ENCODE measurements around the gene REEP2. TPM values are rescaled to one million over a fixed set of nuclear protein-coding genes. Genes with fewer than 3 reads are reported as not detected.
"Not testable (repeated sequence)": the region's sequence is repeated elsewhere in the genome, so short reads cannot be mapped to it uniquely, and the experiment has no call there.

Gene REEP2
- polyA plus RNA-seq, 1 of the 3 experiments (the other 2 are of a cell fraction), result 31.2 TPM

DNA sequence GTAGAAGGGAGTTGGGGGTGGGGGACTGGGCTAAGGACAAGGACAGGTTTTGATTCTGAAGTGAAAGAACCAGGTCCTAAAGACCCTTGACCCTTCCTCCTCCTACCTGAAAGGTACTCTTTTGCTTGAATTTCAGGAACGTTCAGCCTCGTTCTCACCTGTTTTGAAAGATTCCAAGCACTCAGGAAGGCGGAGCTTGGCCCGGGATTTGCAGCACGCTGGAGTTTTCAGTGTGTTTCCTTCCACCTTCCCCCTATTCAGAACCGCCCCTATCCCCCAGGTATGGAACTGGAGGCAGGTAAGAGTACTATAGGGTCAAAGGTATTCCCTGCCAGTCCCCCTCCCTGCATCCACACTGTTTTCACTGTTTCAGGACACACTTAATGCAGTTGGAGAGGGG lies 33.5 kb downstream of the REEP2 start (continued):
- TF ChIP-seq RAD21 (IDR thresholded peaks at IDR 0.05; ENCODE audit: low read length), result no peak
- TF ChIP-seq TEAD4 (IDR thresholded peaks at IDR 0.05; ENCODE audit: borderline replicate concordance, insufficient read depth), result no peak
- TF ChIP-seq RXRA (IDR thresholded peaks at IDR 0.05; ENCODE audit: borderline replicate concordance, low read depth), result no peak
- no peak for TF ChIP-seq FOXJ3 (CRISPR knock-in tag; IDR thresholded peaks at IDR 0.05)
- TF ChIP-seq RCOR1 (IDR thresholded peaks at IDR 0.05; ENCODE audit: low read length), result no peak
- TF ChIP-seq, protein P1, sequence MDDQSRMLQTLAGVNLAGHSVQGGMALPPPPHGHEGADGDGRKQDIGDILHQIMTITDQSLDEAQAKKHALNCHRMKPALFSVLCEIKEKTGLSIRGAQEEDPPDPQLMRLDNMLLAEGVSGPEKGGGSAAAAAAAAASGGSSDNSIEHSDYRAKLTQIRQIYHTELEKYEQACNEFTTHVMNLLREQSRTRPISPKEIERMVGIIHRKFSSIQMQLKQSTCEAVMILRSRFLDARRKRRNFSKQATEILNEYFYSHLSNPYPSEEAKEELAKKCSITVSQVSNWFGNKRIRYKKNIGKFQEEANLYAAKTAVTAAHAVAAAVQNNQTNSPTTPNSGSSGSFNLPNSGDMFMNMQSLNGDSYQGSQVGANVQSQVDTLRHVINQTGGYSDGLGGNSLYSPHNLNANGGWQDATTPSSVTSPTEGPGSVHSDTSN (IDR thresholded peaks at IDR 0.05), result no peak
- TF ChIP-seq MXI1 (IDR thresholded peaks at IDR 0.05; ENCODE audit: low read depth, low read length), result no peak
- no peak for TF ChIP-seq TAF1 (IDR thresholded peaks at IDR 0.05; ENCODE audit: borderline replicate concordance, low read depth, low read length)
- TF ChIP-seq, protein P2, sequence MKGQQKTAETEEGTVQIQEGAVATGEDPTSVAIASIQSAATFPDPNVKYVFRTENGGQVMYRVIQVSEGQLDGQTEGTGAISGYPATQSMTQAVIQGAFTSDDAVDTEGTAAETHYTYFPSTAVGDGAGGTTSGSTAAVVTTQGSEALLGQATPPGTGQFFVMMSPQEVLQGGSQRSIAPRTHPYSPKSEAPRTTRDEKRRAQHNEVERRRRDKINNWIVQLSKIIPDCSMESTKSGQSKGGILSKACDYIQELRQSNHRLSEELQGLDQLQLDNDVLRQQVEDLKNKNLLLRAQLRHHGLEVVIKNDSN (IDR thresholded peaks at IDR 0.05; ENCODE audit: borderline replicate concordance, low read depth), result no peak

GRCh38 chr5:138473151-138473550 lies 34.3 kb downstream of the REEP2 start:
- WGBS (ENCODE audit: low lambda C conversion rate), result 82% methylated on average over 5 of the region's 5 CpGs
- Histone ChIP-seq H4K20me1 (ENCODE audit: insufficient read depth) (peaks cover 11% of the 10 kb centered on the region; the same call in 1 of the 2 replicates), H3F3A (replicated peaks; ENCODE audit: insufficient read depth) (peaks cover 26% of the 10 kb centered on the region)
- H3K9me2 ChIP-seq; H3K4me1 ChIP-seq (ENCODE audit: control insufficient read depth in 1 of 2, insufficient read depth in 2 of 2, low read depth in 1 of 2, low read length in 1 of 2); H3K9me3 ChIP-seq; POLR2A ChIA-PET; DNase-seq; H3K9ac ChIP-seq; H2AFZ ChIP-seq (ENCODE audit: low read depth); H3K27ac ChIP-seq (ENCODE audit: low read depth in 2 of 2, low read length in 1 of 2); H3K4me3 ChIP-seq (ENCODE audit: low read depth in 2 of 2, low read length in 1 of 2); H3K79me2 ChIP-seq (ENCODE audit: insufficient read depth); CTCF ChIA-PET; H3K4me2 ChIP-seq; H3K36me3 ChIP-seq (replicated peaks in 1 of 2; ENCODE audit: control insufficient read depth in 1 of 2, insufficient read depth in 2 of 2, low read length in 1 of 2); H3K27me3 ChIP-seq (ENCODE audit: insufficient read depth): not testable (repeated sequence)

DNA sequence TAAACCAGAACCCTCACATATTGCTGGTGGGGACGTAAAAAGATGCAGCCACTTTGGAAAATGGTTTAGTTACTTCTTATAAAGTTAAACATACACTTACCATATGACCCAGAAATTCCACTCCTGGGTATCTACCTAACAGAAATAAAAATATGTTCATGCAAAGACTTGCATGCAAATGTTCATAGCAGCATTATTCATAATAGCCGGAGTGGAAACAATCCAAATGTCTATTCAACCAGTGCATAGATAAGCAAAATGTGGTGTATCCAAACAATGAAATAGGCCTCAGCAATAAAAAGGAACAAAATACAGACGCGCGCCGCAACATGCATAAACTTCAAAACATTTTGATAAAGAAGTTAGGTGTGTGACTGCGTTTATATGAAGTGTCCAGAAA lies 38.1 kb downstream of the REEP2 start:
- Histone ChIP-seq H3K27me3 (ENCODE audit: insufficient read depth) (no peaks in the 10 kb centered on the region; the same call in 1 of the 2 replicates), H3F3A (replicated peaks; ENCODE audit: insufficient read depth) (no peaks in the 10 kb centered on the region), H4K20me1 (ENCODE audit: insufficient read depth) (no peaks in the 10 kb centered on the region), H3K27ac (ENCODE audit: low read depth in 2 of 2, low read length in 1 of 2) (no peak overlapping the region), H2AFZ (ENCODE audit: low read depth) (no peak overlapping the region), H3K36me3 (replicated peaks in 1 of 2; ENCODE audit: control insufficient read depth in 1 of 2, insufficient read depth in 2 of 2, low read length in 1 of 2) (no peaks in the 10 kb centered on the region), H3K4me1 (ENCODE audit: control insufficient read depth in 1 of 2, insufficient read depth in 2 of 2, low read depth in 1 of 2, low read length in 1 of 2) (no peaks in the 10 kb centered on the region; a peak in 1 of 4 replicates), H3K9ac (no peak overlapping the region), H3K9me2 (no peaks in the 10 kb centered on the region), H3K4me2 (no peak overlapping the region), H3K4me3 (ENCODE audit: low read depth in 2 of 2, low read length in 1 of 2) (no peak overlapping the region), H3K79me2 (ENCODE audit: insufficient read depth) (no peaks in the 10 kb centered on the region), H3K9me3 (no peaks in the 10 kb centered on the region)
- TF ChIP-seq SIN3A (IDR thresholded peaks at IDR 0.05; ENCODE audit: borderline replicate concordance, low read depth, low read length), result no peak
- no peak for TF ChIP-seq TAF1 (IDR thresholded peaks at IDR 0.05; ENCODE audit: borderline replicate concordance, low read depth, low read length)
- TF ChIP-seq GABPA (IDR thresholded peaks at IDR 0.05; ENCODE audit: low read depth), result no peak
- TF ChIP-seq REST (IDR thresholded peaks at IDR 0.05; ENCODE audit: low read depth, low read length), result no peak
- TF ChIP-seq POLR2AphosphoS5 (IDR thresholded peaks at IDR 0.05; ENCODE audit: low read depth, low read length), result no peak
- WGBS (ENCODE audit: low lambda C conversion rate), result 84% methylated on average over 7 of the region's 7 CpGs
- DNase-seq, result no peak
- POLR2A ChIA-PET, result interaction anchor here (1.8 kb wide), 1 partner anchor 11 kb away, joined by 7 read pairs; the partner anchor contains the start of gene EGR1
- CTCF ChIA-PET, result interaction anchor here (1.5 to 2.6 kb wide), 2 partner anchors 27 to 28 kb away, joined by 4 to 9 read pairs; no protein-coding TSS in a partner anchor
